ENCODE measurements around the gene IGFBP1. TPM values are rescaled to one million over a fixed set of nuclear protein-coding genes. Genes with fewer than 3 reads are reported as not detected.
"Not testable (repeated sequence)": the region's sequence is repeated elsewhere in the genome, so short reads cannot be mapped to it uniquely, and the experiment has no call there.

IGFBP1 gene
- 0.05 TPM for total RNA-seq
- 17.2 TPM for polyA plus RNA-seq
- long read RNA-seq, donor 1, result 0 reads
- long read RNA-seq, donor 2, result 0 reads
- long read RNA-seq, donor 3, result 0 reads
- long read RNA-seq, donor 4, result 0 reads
- long read RNA-seq, donor 5, result 0 reads
- long read RNA-seq, donor 6, result 0 reads
- long read RNA-seq, donor 7, result 0 reads
- long read RNA-seq, donor 8, result 0 reads
- long read RNA-seq, donor 9, result 0 reads
- long read RNA-seq, donor 10, result 0 reads

GRCh38 chr7:45888185-45888992 lies at the start of gene IGFBP1:
TSS of gene IGFBP1 (plus strand) at chr7:45888488. CDS start at chr7:45888653, 165 bp downstream.
- Histone ChIP-seq H3K4me1 (ENCODE audit: control insufficient read depth in 2 of 2, insufficient read depth in 2 of 2, low read length in 2 of 2) (no peaks in the 10 kb centered on the region), H3K27ac (ENCODE audit: low read depth in 1 of 2, low read length in 1 of 2) (no peak within 1 kb of the TSS), H3K27me3 (ENCODE audit: control insufficient read depth in 2 of 2, insufficient read depth in 1 of 2, low read length in 1 of 2) (peaks cover 26 to 45% of the 10 kb centered on the region in 2 donors), H3K36me3 (ENCODE audit: control insufficient read depth in 2 of 2, insufficient read depth in 2 of 2, low read length in 1 of 2) (no peaks in the 10 kb centered on the region), H3K4me3 (ENCODE audit: low read length in 2 of 2) (no peak within 1 kb of the TSS), H3K9me3 (ENCODE audit: control insufficient read depth in 2 of 2, insufficient read depth in 1 of 2, low read length in 1 of 2) (no peaks in the 10 kb centered on the region)
- DNase-seq (ENCODE audit: low read depth in 6 of 9, low spot score in 9 of 9), result no peak
- WGBS, result 6% methylated on average over 73 of the region's 73 CpGs

- H3K27ac ChIP-seq (ENCODE audit: low read depth in 1 of 2, low read length in 1 of 2); DNase-seq (ENCODE audit: low read depth in 6 of 9, low spot score in 9 of 9); H3K36me3 ChIP-seq (ENCODE audit: control insufficient read depth in 2 of 2, insufficient read depth in 2 of 2, low read length in 1 of 2); H3K9me3 ChIP-seq (ENCODE audit: control insufficient read depth in 2 of 2, insufficient read depth in 1 of 2, low read length in 1 of 2); H3K27me3 ChIP-seq (ENCODE audit: control insufficient read depth in 2 of 2, insufficient read depth in 1 of 2, low read length in 1 of 2); H3K4me3 ChIP-seq (ENCODE audit: low read length in 2 of 2); H3K4me1 ChIP-seq (ENCODE audit: control insufficient read depth in 2 of 2, insufficient read depth in 2 of 2, low read length in 2 of 2): not testable (repeated sequence)
- WGBS, result 77% methylated on average over 2 of the region's 2 CpGs
Observed at GRCh38 chr7:45838852-45839251, 49.4 kb upstream of the IGFBP1 start.

GRCh38 chr7:45841926-45842717 lies 46.2 kb upstream of the IGFBP1 start:
- H3K4me1 ChIP-seq (ENCODE audit: control insufficient read depth in 2 of 2, insufficient read depth in 2 of 2, low read length in 2 of 2); H3K4me3 ChIP-seq (ENCODE audit: low read length in 2 of 2); DNase-seq (ENCODE audit: low read depth in 6 of 9, low spot score in 9 of 9); H3K9me3 ChIP-seq (ENCODE audit: control insufficient read depth in 2 of 2, insufficient read depth in 1 of 2, low read length in 1 of 2); H3K27me3 ChIP-seq (ENCODE audit: control insufficient read depth in 2 of 2, insufficient read depth in 1 of 2, low read length in 1 of 2); H3K27ac ChIP-seq (ENCODE audit: low read depth in 1 of 2, low read length in 1 of 2); H3K36me3 ChIP-seq (ENCODE audit: control insufficient read depth in 2 of 2, insufficient read depth in 2 of 2, low read length in 1 of 2): not testable (repeated sequence)
- WGBS, result 63% methylated on average over 4 of the region's 4 CpGs

GRCh38 chr7:45846536-45846935 lies 41.8 kb upstream of the IGFBP1 start:
- not testable (repeated sequence) for DNase-seq (ENCODE audit: low read depth in 6 of 9, low spot score in 9 of 9); H3K4me1 ChIP-seq (ENCODE audit: control insufficient read depth in 2 of 2, insufficient read depth in 2 of 2, low read length in 2 of 2); H3K4me3 ChIP-seq (ENCODE audit: low read length in 2 of 2); H3K9me3 ChIP-seq (ENCODE audit: control insufficient read depth in 2 of 2, insufficient read depth in 1 of 2, low read length in 1 of 2); H3K27ac ChIP-seq (ENCODE audit: low read depth in 1 of 2, low read length in 1 of 2); H3K36me3 ChIP-seq (ENCODE audit: control insufficient read depth in 2 of 2, insufficient read depth in 2 of 2, low read length in 1 of 2); H3K27me3 ChIP-seq (ENCODE audit: control insufficient read depth in 2 of 2, insufficient read depth in 1 of 2, low read length in 1 of 2)
- WGBS, result 80% methylated on average over 5 of the region's 5 CpGs

GRCh38 chr7:45848734-45849133 lies 39.6 kb upstream of the IGFBP1 start:
- H3K9me3 ChIP-seq (ENCODE audit: control insufficient read depth in 2 of 2, insufficient read depth in 1 of 2, low read length in 1 of 2); DNase-seq (ENCODE audit: low read depth in 6 of 9, low spot score in 9 of 9); H3K4me1 ChIP-seq (ENCODE audit: control insufficient read depth in 2 of 2, insufficient read depth in 2 of 2, low read length in 2 of 2); H3K36me3 ChIP-seq (ENCODE audit: control insufficient read depth in 2 of 2, insufficient read depth in 2 of 2, low read length in 1 of 2); H3K27ac ChIP-seq (ENCODE audit: low read depth in 1 of 2, low read length in 1 of 2); H3K4me3 ChIP-seq (ENCODE audit: low read length in 2 of 2); H3K27me3 ChIP-seq (ENCODE audit: control insufficient read depth in 2 of 2, insufficient read depth in 1 of 2, low read length in 1 of 2): not testable (repeated sequence)
- WGBS, result 91% methylated on average over 6 of the region's 6 CpGs

- 92% methylated on average over 10 of the region's 10 CpGs for WGBS
Observed at GRCh38 chr7:45852984-45853383, 35.3 kb upstream of the IGFBP1 start.

GRCh38 chr7:45853491-45853890 lies 34.8 kb upstream of the IGFBP1 start:
- H3K9me3 ChIP-seq (ENCODE audit: control insufficient read depth in 2 of 2, insufficient read depth in 1 of 2, low read length in 1 of 2); H3K27me3 ChIP-seq (ENCODE audit: control insufficient read depth in 2 of 2, insufficient read depth in 1 of 2, low read length in 1 of 2); H3K4me1 ChIP-seq (ENCODE audit: control insufficient read depth in 2 of 2, insufficient read depth in 2 of 2, low read length in 2 of 2); H3K4me3 ChIP-seq (ENCODE audit: low read length in 2 of 2); H3K27ac ChIP-seq (ENCODE audit: low read depth in 1 of 2, low read length in 1 of 2); DNase-seq (ENCODE audit: low read depth in 6 of 9, low spot score in 9 of 9); H3K36me3 ChIP-seq (ENCODE audit: control insufficient read depth in 2 of 2, insufficient read depth in 2 of 2, low read length in 1 of 2): not testable (repeated sequence)
- WGBS, result 91% methylated on average over 8 of the region's 8 CpGs

More at GRCh38 chr7:45852984-45853383, 35.3 kb upstream of the IGFBP1 start:
- H3K4me3 ChIP-seq (ENCODE audit: low read length in 2 of 2); H3K36me3 ChIP-seq (ENCODE audit: control insufficient read depth in 2 of 2, insufficient read depth in 2 of 2, low read length in 1 of 2); H3K27ac ChIP-seq (ENCODE audit: low read depth in 1 of 2, low read length in 1 of 2); H3K9me3 ChIP-seq (ENCODE audit: control insufficient read depth in 2 of 2, insufficient read depth in 1 of 2, low read length in 1 of 2); H3K27me3 ChIP-seq (ENCODE audit: control insufficient read depth in 2 of 2, insufficient read depth in 1 of 2, low read length in 1 of 2); DNase-seq (ENCODE audit: low read depth in 6 of 9, low spot score in 9 of 9); H3K4me1 ChIP-seq (ENCODE audit: control insufficient read depth in 2 of 2, insufficient read depth in 2 of 2, low read length in 2 of 2): not testable (repeated sequence)

- 40% methylated on average over 3 of the region's 3 CpGs for WGBS
- not testable (repeated sequence) for H3K27ac ChIP-seq (ENCODE audit: low read depth in 1 of 2, low read length in 1 of 2); H3K9me3 ChIP-seq (ENCODE audit: control insufficient read depth in 2 of 2, insufficient read depth in 1 of 2, low read length in 1 of 2); H3K4me1 ChIP-seq (ENCODE audit: control insufficient read depth in 2 of 2, insufficient read depth in 2 of 2, low read length in 2 of 2); H3K4me3 ChIP-seq (ENCODE audit: low read length in 2 of 2); H3K36me3 ChIP-seq (ENCODE audit: control insufficient read depth in 2 of 2, insufficient read depth in 2 of 2, low read length in 1 of 2); DNase-seq (ENCODE audit: low read depth in 6 of 9, low spot score in 9 of 9); H3K27me3 ChIP-seq (ENCODE audit: control insufficient read depth in 2 of 2, insufficient read depth in 1 of 2, low read length in 1 of 2)
Observed at GRCh38 chr7:45855680-45856079, 32.6 kb upstream of the IGFBP1 start.

- not testable (repeated sequence) for H3K27me3 ChIP-seq (ENCODE audit: control insufficient read depth in 2 of 2, insufficient read depth in 1 of 2, low read length in 1 of 2); H3K4me1 ChIP-seq (ENCODE audit: control insufficient read depth in 2 of 2, insufficient read depth in 2 of 2, low read length in 2 of 2); H3K36me3 ChIP-seq (ENCODE audit: control insufficient read depth in 2 of 2, insufficient read depth in 2 of 2, low read length in 1 of 2); DNase-seq (ENCODE audit: low read depth in 6 of 9, low spot score in 9 of 9); H3K4me3 ChIP-seq (ENCODE audit: low read length in 2 of 2); H3K9me3 ChIP-seq (ENCODE audit: control insufficient read depth in 2 of 2, insufficient read depth in 1 of 2, low read length in 1 of 2); H3K27ac ChIP-seq (ENCODE audit: low read depth in 1 of 2, low read length in 1 of 2)
- 96% methylated on average over 4 of the region's 4 CpGs for WGBS
Observed at GRCh38 chr7:45856888-45857287, 31.4 kb upstream of the IGFBP1 start.
